ENCODE measurements around the gene DFFA.

- TF ChIP-seq EZH2 (IDR thresholded peaks at IDR 0.05; ENCODE audit: insufficient read depth, poor library complexity, severe bottlenecking), result no peak
- TF ChIP-seq EZH2phosphoT487 (IDR thresholded peaks at IDR 0.05; ENCODE audit: insufficient read depth, low read depth), result no peak
Observed at GRCh38 chr1:10434590-10434989, 37.7 kb downstream of the DFFA start.
